Progenitor cell of endocrine pancreas (in vitro differentiated cells): Measurements from ENCODE around the gene PTPRM. TPM values are rescaled to one million over a fixed set of nuclear protein-coding genes. Genes with fewer than 3 reads are reported as not detected.

Experiments
- DNase-seq: peaks from one replicate; pipeline ENCODE4 v3.0.0; 2021; ENCODE audit warnings: low spot score; ENCODE audit not compliant: unreplicated experiment
- H3K27ac Mint-ChIP-seq: 2 replicates; pipeline ENCODE4 v1.8.0; 2021; ENCODE audit warnings: mild to moderate bottlenecking, moderate library complexity, mixed read lengths
- H3K27me3 Mint-ChIP-seq: 2 replicates; pipeline ENCODE4 v1.8.0; 2021; ENCODE audit warnings: mixed read lengths
- H3K36me3 Mint-ChIP-seq: 2 replicates; pipeline ENCODE4 v1.8.0; 2022; ENCODE audit warnings: mixed read lengths; ENCODE audit not compliant: insufficient read depth
- H3K4me1 Mint-ChIP-seq: 2 replicates; pipeline ENCODE4 v1.8.0; 2021; ENCODE audit warnings: low read depth, mixed read lengths
- H3K4me3 Mint-ChIP-seq: 2 replicates; pipeline ENCODE4 v1.8.0; 2021; ENCODE audit warnings: low read depth, mild to moderate bottlenecking, moderate library complexity, mixed read lengths
- H3K9me3 Mint-ChIP-seq: 2 replicates; pipeline ENCODE4 v1.8.0; 2021; ENCODE audit warnings: low read depth, mixed read lengths
- CTCF ChIP-seq: fragments of 200-600 bp; sonication (generic); IDR thresholded peaks from one replicate; pipeline ENCODE4 v1.5.0; 2021; ENCODE audit warnings: antibody characterized with exemption, mild to moderate bottlenecking; ENCODE audit not compliant: unreplicated experiment
- total RNA-seq: library from RNA; stranded (reverse); gene quantifications from 2 replicates; pipeline ENCODE4 v1.2.1, GENCODE V29; 2021

The PTPRM gene
- total RNA-seq, 1 donor from 2014 or later: 23.2 TPM

GRCh38 chr18:7544686-7545085 lies 22.4 kb upstream of the PTPRM start:
- Mint-ChIP-seq H3K27ac (no peak overlapping the region), H3K4me1 (peaks cover 2% of the 10 kb centered on the region), H3K4me3 (no peak overlapping the region), H3K36me3 (no peaks in the 10 kb centered on the region), H3K27me3 (no peaks in the 10 kb centered on the region), H3K9me3 (no peaks in the 10 kb centered on the region)
- no peak for DNase-seq
- TF ChIP-seq CTCF: no peak

- no peak for TF ChIP-seq CTCF
- H3K4me1 Mint-ChIP-seq: peaks cover 2% of the 10 kb centered on the region
- H3K27ac Mint-ChIP-seq: no peak overlapping the region
- no peak overlapping the region for H3K4me3 Mint-ChIP-seq
- no peaks in the 10 kb centered on the region for H3K27me3 Mint-ChIP-seq
- H3K9me3 Mint-ChIP-seq: no peaks in the 10 kb centered on the region
- no peaks in the 10 kb centered on the region for H3K36me3 Mint-ChIP-seq
- DNase-seq: no peak
These were observed 21.4 kb upstream of the PTPRM start for GRCh38 chr18:7545734-7546133.

GRCh38 chr18:7548221-7548620 lies 18.9 kb upstream of the PTPRM start:
- Mint-ChIP-seq H3K36me3 (no peaks in the 10 kb centered on the region), H3K4me3 (no peak overlapping the region), H3K9me3 (no peaks in the 10 kb centered on the region), H3K27ac (no peak overlapping the region), H3K4me1 (peaks cover 2% of the 10 kb centered on the region), H3K27me3 (no peaks in the 10 kb centered on the region)
- no peak for DNase-seq
- TF ChIP-seq CTCF: no peak

- no peaks in the 10 kb centered on the region for H3K36me3 Mint-ChIP-seq
- no peaks in the 10 kb centered on the region for H3K9me3 Mint-ChIP-seq
- no peak for TF ChIP-seq CTCF
- no peak for DNase-seq
- H3K27ac Mint-ChIP-seq: no peak overlapping the region
- H3K4me1 Mint-ChIP-seq: peaks cover 2% of the 10 kb centered on the region
- no peak overlapping the region for H3K4me3 Mint-ChIP-seq
- H3K27me3 Mint-ChIP-seq: no peaks in the 10 kb centered on the region
These were observed 18.4 kb upstream of the PTPRM start for GRCh38 chr18:7548721-7549120.

GRCh38 chr18:7557973-7558372 lies 9.1 kb upstream of the PTPRM start:
- no peak for DNase-seq
- TF ChIP-seq CTCF: no peak
- Mint-ChIP-seq H3K27me3 (no peaks in the 10 kb centered on the region), H3K4me3 (no peak overlapping the region), H3K36me3 (no peaks in the 10 kb centered on the region), H3K9me3 (peaks cover 3% of the 10 kb centered on the region), H3K27ac (no peak overlapping the region), H3K4me1 (no peaks in the 10 kb centered on the region)

- no peak for TF ChIP-seq CTCF
- H3K4me1 Mint-ChIP-seq: no peaks in the 10 kb centered on the region
- H3K9me3 Mint-ChIP-seq: peaks cover 3% of the 10 kb centered on the region
- no peaks in the 10 kb centered on the region for H3K36me3 Mint-ChIP-seq
- DNase-seq: no peak
- H3K27me3 Mint-ChIP-seq: no peaks in the 10 kb centered on the region
- no peak overlapping the region for H3K4me3 Mint-ChIP-seq
- H3K27ac Mint-ChIP-seq: no peak overlapping the region
These were observed 8.3 kb upstream of the PTPRM start for GRCh38 chr18:7558769-7559168.
